Kasumi-1 (cell line): ENCODE results near the gene BRPF3.
"Not testable (repeated sequence)": the region's sequence is repeated elsewhere in the genome, so short reads cannot be mapped to it uniquely, and the experiment has no call there.

ENCODE experiments used
- DNase-seq, 2 experiments: peaks; one replicate each; lab custom pipeline; 2025; lab: John Stamatoyannopoulos, UW

Gene BRPF3

DNA sequence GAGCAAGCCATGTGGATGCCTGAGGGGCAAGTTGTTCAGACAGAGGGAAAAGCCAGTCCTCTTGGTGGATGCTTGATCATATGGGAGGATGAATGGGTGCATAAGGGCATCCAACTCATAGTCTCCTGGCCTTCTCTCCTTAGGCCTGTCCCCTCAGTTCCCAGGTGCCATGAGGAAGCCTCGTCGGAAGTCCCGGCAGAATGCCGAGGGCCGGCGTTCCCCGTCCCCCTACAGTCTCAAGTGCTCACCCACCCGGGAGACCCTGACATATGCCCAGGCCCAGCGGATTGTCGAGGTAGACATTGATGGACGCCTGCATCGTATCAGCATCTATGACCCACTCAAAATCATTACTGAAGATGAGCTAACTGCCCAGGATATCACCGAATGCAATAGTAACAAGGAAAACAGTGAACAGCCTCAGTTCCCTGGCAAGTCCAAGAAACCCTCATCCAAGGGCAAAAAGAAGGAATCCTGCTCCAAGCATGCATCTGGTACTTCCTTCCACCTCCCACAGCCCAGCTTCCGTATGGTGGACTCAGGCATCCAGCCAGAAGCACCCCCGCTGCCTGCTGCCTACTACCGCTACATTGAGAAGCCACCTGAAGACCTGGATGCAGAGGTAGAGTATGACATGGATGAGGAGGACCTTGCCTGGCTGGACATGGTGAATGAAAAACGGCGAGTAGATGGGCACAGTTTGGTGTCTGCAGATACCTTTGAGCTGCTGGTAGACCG is 3.8 kb downstream of the BRPF3 start:
- DNase-seq, result no peak

DNA sequence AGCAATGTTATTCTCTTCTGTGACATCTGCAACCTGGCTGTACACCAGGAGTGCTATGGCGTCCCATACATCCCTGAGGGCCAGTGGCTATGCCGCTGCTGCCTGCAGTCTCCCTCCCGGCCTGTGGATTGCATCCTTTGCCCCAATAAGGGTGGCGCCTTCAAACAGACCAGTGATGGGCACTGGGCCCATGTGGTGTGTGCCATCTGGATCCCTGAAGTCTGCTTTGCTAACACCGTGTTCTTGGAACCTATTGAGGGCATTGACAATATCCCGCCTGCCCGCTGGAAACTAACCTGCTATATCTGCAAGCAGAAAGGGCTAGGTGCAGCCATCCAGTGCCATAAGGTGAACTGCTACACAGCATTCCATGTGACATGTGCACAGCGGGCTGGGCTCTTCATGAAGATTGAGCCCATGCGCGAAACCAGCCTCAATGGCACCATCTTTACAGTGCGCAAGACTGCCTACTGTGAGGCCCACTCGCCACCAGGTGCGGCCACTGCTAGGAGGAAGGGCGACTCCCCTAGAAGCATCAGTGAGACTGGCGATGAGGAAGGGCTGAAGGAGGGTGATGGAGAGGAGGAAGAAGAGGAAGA is 4.6 kb downstream of the BRPF3 start:
- no peak for DNase-seq

DNA sequence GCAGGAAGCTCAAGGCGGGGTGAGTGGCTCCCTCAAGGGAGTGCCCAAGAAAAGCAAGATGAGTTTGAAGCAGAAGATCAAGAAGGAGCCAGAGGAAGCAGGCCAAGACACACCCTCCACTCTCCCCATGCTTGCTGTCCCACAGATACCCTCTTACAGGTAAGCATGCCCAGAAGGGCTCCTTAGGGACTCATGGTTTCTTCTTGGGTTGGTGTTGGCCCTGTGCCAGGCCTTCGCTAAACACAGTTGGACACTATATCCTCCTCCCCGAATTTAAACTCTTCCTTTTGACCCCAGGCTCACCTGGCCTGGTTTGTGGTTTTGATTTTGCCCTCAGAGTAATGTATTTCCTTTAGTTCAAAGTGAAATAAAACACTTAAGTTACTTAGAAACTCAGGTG is 5.1 kb downstream of the BRPF3 start:
- DNase-seq, result no peak

DNA sequence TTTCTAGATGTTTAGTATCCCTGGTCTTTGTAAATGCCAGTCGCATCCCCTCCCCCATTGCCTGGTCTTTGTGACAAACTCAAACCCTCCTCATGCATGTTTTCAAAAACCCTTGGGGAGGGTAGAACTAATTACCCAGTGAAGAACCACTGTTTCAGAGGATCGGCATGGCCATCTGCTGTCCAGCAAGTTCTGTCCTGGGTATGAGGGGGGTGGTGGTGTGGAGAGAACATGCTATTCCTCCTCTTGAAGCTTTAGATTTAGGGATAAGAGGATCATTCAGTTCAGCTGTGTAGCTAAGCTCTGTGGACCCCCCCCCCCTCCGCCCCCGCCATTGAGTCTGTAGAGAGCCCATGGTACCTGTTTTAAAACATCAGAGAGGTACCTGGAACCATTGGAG is 5.6 kb downstream of the BRPF3 start:
- no peak for DNase-seq

- peak; percentile 35 to 42 for DNase-seq
These were observed 7.7 kb downstream of the BRPF3 start for GRCh38 chr6:36204068-36204753.

DNA sequence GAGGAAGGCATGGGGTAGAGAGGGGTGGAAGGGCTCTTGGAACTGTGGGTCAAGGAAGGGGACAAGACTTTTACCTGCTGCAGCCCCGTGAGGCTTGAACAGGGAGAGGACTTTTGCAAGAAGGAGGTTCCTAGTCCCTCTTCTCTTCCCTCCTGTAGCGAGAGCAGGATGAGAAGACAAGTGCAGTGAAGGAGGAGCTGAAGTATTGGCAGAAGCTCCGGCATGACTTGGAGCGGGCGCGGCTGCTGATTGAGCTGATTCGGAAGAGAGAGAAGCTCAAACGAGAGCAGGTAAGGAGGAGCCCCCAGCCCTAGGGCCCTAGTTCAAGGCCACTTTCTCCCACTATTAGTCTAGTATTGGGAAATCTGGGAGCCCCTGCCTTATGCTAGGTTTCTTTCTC is 10.6 kb downstream of the BRPF3 start:
- no peak for DNase-seq

DNA sequence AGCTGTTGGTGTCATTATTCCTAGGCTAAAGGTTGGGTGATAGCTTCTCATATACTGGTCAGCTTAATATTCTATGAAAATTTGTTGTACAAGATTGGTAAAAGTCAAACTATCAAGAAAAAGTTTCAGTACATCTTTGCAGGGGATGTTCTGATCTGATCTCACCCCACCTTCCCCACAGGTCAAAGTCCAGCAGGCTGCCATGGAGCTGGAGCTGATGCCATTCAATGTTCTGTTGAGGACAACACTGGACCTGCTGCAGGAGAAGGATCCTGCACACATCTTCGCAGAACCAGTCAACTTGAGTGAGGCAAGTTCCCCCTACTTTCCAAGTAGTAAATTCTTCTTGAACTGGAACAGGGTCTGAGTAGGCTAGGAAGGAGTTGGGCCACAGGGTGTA is 13.1 kb downstream of the BRPF3 start:
- DNase-seq, result no peak

DNA sequence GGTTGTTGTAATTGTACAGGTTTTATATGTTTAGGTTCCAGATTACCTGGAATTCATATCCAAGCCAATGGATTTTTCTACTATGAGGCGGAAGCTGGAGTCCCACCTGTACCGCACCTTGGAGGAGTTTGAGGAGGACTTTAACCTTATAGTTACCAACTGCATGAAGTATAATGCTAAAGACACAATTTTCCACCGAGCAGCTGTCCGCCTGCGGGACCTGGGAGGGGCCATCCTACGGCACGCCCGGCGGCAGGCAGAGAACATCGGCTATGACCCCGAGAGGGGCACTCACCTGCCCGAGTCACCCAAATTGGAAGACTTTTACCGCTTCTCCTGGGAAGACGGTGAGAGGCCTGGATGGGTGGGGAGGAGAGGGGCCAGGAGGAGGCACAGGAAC is 13.6 kb downstream of the BRPF3 start:
- no peak for DNase-seq

GRCh38 chr6:36210886-36211595 is 14.5 kb downstream of the BRPF3 start:
- DNase-seq, result no peak

DNA sequence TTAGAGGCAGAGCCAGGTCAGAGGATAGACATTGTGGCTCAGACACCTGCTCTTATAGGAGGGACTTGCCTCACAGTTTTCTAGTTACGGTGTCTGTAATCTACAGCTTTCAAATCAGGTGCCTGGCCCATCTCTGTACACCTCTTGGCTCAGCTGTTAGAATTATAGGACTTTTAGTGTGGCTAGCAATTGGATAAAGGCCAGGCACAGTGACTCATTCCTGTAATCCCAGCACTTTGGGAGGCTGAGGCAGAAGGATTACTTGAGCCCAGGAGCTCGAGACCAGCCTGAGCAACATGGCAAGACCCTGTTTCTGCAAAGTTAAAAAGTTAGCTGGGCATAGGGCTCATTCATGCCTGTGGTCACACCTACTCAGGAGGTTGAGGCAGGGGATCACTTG is 20.0 kb downstream of the BRPF3 start:
- DNase-seq, result no peak

DNA sequence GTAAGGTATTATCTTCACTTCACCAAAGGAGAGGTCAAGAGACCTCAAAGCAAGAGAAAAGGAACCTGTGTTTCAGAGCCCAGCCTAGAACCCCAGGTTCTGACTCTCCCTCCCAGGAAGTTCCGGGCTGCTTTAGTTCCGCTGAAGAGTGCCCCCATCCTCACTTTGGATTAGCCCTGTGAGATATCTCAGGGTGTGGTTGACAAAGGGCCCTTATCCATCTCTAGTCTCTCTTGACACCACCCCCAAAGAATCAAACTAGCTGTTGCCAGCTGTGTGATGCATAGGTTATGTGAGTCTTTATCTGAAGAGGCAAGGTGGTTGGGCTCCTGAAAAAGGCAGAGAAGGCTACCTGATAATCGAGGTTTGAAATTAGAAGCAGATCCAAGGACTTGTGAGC is 20.6 kb downstream of the BRPF3 start:
- no peak for DNase-seq

GRCh38 chr6:36217946-36218345 is 21.4 kb downstream of the BRPF3 start:
- no peak for DNase-seq

DNA sequence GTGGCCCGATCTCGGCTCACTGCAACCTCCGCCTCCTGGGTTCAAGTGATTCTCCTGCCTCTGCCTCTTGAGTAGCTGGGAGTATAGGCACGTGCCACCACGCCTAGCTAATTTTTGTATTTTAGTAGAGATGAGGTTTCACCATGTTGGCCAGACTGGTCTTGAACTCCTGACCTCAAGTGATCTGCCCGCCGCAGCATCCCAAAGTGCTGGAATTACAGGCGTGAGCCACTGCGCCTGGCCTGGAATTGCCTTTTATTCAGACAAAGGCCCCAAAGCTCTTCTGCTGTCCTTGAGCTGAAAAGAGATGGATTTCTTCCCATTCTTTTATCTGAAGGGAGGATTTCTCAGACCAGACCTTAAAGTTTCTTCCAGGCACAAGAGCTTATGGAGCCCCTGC is 22.0 kb downstream of the BRPF3 start:
- DNase-seq, result not testable (repeated sequence)

DNA sequence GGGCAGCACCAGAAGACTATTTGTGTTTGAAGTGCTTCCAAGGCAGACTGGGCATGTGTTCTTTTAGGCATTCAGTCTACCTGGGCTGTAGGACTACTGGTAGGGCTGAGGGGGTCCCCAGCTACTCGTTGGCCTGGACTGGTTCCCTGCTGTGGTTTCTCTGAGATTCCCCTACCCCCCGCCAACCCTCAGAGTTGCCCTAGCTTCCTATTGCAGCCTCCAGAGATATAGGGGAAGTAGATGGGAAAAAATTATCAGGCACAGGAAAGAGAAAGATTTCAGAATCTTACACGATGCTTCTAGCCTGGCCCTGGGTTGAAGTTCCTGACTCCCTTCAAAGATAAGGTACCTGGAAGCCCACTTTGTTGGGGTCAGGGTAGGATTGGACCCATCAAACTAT is 22.5 kb downstream of the BRPF3 start:
- DNase-seq, result peak; percentile 30 to 37

DNA sequence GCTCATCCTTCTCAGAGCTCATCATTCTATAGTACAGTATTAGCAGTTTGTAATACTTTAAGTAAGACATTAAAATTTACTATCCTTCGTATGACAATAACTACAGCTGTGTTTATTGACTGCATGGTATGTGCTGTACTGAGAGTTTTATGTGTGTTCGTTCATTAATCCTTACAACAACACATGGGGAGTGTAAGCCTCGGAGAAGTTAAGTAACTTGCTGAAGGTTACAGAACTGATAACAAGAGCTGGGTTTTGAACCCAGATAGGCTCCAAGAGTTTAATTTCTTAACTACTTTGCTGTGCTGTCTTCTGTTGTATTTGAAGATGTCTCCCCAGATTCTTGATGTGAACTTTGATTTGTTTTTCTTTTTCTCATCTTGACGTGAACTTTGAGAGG is 23.7 kb downstream of the BRPF3 start:
- DNase-seq, result no peak

- no peak for DNase-seq
These were observed 25.1 kb downstream of the BRPF3 start for GRCh38 chr6:36221674-36222073.

- DNase-seq, result no peak
These were observed 26.4 kb downstream of the BRPF3 start for GRCh38 chr6:36222924-36223323.

- no peak for DNase-seq
These were observed 27.2 kb downstream of the BRPF3 start for GRCh38 chr6:36223706-36224105.

GRCh38 chr6:36224918-36225461 is 28.4 kb downstream of the BRPF3 start:
- peak; percentile 3 to 7 for DNase-seq

DNA sequence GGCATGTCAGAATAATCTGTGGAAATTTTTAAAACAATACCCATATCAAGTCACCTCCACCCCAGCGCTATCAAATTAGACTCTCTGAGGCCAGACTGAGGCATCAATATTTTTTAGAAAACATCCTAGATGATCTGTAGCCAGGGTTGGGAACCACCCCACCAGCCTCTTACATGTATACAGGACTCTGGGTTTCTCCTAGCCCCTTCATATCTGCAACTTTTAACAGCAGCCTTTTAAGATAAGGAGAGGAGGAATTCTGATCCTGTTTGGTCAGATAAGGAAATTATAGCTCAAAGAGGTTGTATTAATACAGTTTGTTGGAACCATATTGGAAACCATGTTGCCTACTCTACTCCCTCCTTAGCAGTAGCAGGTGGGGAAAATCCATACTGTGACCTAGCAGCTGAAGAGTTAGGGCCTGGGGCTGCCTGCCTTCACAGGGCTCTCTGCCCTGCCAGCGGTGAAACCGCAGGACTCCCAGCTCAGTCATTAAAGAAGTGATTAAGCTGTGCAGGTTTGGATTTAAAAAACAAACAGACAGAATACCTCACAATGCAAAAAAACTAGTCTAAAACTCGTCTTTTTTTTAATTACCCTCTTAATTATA is 30.0 kb downstream of the BRPF3 start:
- DNase-seq, result no peak

GRCh38 chr6:36227379-36228228 is 31.1 kb downstream of the BRPF3 start:
- DNase-seq, result peak in 1 of 2 experiments; percentile 11
